SU-DHL-6 (cell line): ENCODE results near the gene SOX30.

Source experiments
- H2AFZ ChIP-seq: fragments of 200-600 bp; sonication (generic); 2 replicates; pipeline ENCODE4 v1.6.1; 2014; ENCODE audit warnings: low read depth, mild to moderate bottlenecking, moderate library complexity, mixed read lengths, antibody characterized with exemption, low read length; ENCODE audit not compliant: severe bottlenecking
- H3F3A ChIP-seq: fragments of 200-600 bp; shearing (Covaris generic); 2 replicates; pipeline ENCODE4 v1.6.0; 2016; ENCODE audit warnings: antibody characterized with exemption, mild to moderate bottlenecking; ENCODE audit not compliant: insufficient read depth
- H3K27ac ChIP-seq: fragments of 200-600 bp; sonication (generic); 2 replicates; pipeline ENCODE4 v1.5.1; 2016; ENCODE audit warnings: low read depth, mild to moderate bottlenecking, low read length, moderate library complexity, mixed read lengths
- H3K27me3 ChIP-seq: fragments of 200-600 bp; sonication (generic), shearing (Covaris generic); 2 replicates; pipeline ENCODE4 v1.6.0; 2014; ENCODE audit warnings: mild to moderate bottlenecking, low read length
- H3K36me3 ChIP-seq: fragments of 200-600 bp; sonication (generic); 2 replicates; pipeline ENCODE4 v1.6.1; 2014; ENCODE audit warnings: mild to moderate bottlenecking, low read length, mixed read lengths
- H3K4me2 ChIP-seq: fragments of 300-600, 200-600 bp; shearing (Covaris generic), sonication (generic); 2 replicates; pipeline ENCODE4 v1.6.0; 2014; ENCODE audit warnings: low read length, low read depth, mild to moderate bottlenecking; ENCODE audit not compliant: poor library complexity, severe bottlenecking
- H3K4me3 ChIP-seq: fragments of 200-600 bp; sonication (generic); 2 replicates; pipeline ENCODE4 v1.5.1; 2014; ENCODE audit warnings: antibody characterized with exemption, low read length, mild to moderate bottlenecking, mixed read lengths; ENCODE audit not compliant: insufficient read depth, poor library complexity, severe bottlenecking
- H3K79me2 ChIP-seq: fragments of 200-600 bp; sonication (generic); 2 replicates; pipeline ENCODE4 v1.6.1; 2014; ENCODE audit warnings: mild to moderate bottlenecking, low read length, moderate library complexity; ENCODE audit not compliant: insufficient read depth
- H3K9ac ChIP-seq: fragments of 200-600 bp; sonication (generic); 2 replicates; pipeline ENCODE4 v1.7.0; 2014; ENCODE audit warnings: mild to moderate bottlenecking, low read length
- H3K9me2 ChIP-seq: fragments of 200-600 bp; sonication (generic); replicated peaks from 2 replicates; pipeline ENCODE4 v1.6.1; 2014; ENCODE audit warnings: low read length; ENCODE audit not compliant: insufficient read depth
- H3K9me3 ChIP-seq: fragments of 200-600 bp; sonication (generic); 2 replicates; pipeline ENCODE4 v1.6.1; 2014; ENCODE audit warnings: low read length, mixed read lengths; ENCODE audit not compliant: insufficient read depth
- H4K20me1 ChIP-seq: fragments of 200-600 bp; sonication (generic); 2 replicates; pipeline ENCODE4 v1.6.1; 2014; ENCODE audit warnings: low read depth, mild to moderate bottlenecking, antibody characterized with exemption, low read length, moderate library complexity, mixed read lengths
- EZH2phosphoT487 ChIP-seq: fragments of 200-600 bp; sonication (generic), shearing (Covaris generic); conservative IDR thresholded peaks from 2 replicates; pipeline ENCODE4 v1.6.1; 2018; ENCODE audit warnings: mild to moderate bottlenecking, antibody characterized with exemption, low read length, moderate library complexity, mixed read lengths
- TF ChIP-seq, protein P1 (sequence below): fragments of 200-600 bp; sonication (generic); IDR thresholded peaks from one replicate; pipeline ENCODE4 v1.5.1; 2017; ENCODE audit warnings: antibody characterized with exemption, mild to moderate bottlenecking, low read length, moderate library complexity; ENCODE audit not compliant: insufficient read depth, poor library complexity, severe bottlenecking

Gene SOX30

DNA sequence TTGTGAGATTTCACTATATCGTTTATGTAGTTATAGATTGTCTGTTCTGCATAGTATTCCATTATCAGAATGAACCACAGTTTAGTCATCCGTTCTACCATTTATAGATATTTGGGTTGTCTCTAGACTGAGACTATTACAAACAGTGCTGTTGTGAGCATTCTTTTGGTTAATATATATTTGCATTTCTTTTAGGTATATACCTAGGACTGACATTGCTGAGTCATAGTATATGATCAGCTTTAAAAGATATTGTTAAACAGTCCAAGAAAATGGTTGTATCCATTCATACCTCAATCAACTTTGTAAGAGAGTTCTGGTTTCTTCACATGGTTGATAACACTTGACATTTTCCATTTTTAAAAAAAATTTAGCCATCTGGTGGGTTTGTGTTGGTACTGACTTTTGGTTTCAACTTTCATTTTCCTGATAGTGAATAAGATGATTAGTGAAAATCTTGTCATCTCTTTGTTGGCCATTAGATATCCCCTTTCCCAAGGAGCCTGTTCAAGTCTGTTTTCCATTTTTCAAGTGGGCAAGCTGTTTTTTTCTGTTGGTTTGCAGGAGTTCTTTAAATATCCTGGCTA is 53.8 kb downstream of the SOX30 start:
- TF ChIP-seq, protein P1, sequence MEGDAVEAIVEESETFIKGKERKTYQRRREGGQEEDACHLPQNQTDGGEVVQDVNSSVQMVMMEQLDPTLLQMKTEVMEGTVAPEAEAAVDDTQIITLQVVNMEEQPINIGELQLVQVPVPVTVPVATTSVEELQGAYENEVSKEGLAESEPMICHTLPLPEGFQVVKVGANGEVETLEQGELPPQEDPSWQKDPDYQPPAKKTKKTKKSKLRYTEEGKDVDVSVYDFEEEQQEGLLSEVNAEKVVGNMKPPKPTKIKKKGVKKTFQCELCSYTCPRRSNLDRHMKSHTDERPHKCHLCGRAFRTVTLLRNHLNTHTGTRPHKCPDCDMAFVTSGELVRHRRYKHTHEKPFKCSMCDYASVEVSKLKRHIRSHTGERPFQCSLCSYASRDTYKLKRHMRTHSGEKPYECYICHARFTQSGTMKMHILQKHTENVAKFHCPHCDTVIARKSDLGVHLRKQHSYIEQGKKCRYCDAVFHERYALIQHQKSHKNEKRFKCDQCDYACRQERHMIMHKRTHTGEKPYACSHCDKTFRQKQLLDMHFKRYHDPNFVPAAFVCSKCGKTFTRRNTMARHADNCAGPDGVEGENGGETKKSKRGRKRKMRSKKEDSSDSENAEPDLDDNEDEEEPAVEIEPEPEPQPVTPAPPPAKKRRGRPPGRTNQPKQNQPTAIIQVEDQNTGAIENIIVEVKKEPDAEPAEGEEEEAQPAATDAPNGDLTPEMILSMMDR: no peak
- no peak for TF ChIP-seq EZH2phosphoT487
- Histone ChIP-seq H3K4me2 (peak overlapping the region; percentile 7), H3K36me3 (no peaks in the 10 kb centered on the region), H3K4me3 (no peak overlapping the region), H3K9ac (no peak overlapping the region), H2AFZ (no peak overlapping the region), H3K27me3 (no peaks in the 10 kb centered on the region), H3K9me3 (no peaks in the 10 kb centered on the region), H3K79me2 (no peaks in the 10 kb centered on the region), H3F3A (peaks cover 18% of the 10 kb centered on the region; the same call in 1 of the 2 replicates), H3K9me2 (no peaks in the 10 kb centered on the region), H4K20me1 (no peaks in the 10 kb centered on the region), H3K27ac (no peak overlapping the region)

DNA sequence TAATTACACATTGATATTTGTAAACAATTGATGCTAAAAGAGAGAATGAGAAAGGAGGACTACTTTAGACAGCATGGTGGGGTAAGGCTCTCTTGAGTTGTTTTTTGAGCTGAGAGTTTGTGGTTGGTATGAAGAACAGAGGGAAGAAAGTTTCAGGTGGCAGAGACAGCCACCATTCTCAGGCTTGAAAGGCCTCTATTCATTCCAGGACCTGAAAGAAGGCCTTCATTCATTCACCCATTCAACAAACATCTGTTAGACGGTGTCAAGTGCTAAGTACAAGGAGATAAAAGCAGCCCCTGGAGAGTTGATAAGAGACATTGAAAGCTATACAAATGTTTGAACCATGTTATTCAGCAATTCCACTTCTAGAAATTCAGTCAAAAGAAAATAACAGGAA is 55.0 kb downstream of the SOX30 start:
- H3K79me2 ChIP-seq: no peaks in the 10 kb centered on the region
- no peaks in the 10 kb centered on the region for H4K20me1 ChIP-seq
- peaks cover 19% of the 10 kb centered on the region for H3F3A ChIP-seq
- no peaks in the 10 kb centered on the region for H3K9me2 ChIP-seq
- peak overlapping the region; percentile 70 for H3K27ac ChIP-seq
- no peak overlapping the region for H3K4me3 ChIP-seq
- H3K4me2 ChIP-seq: peak overlapping the region; percentile 36
- no peak for TF ChIP-seq EZH2phosphoT487
- TF ChIP-seq, protein P1: no peak
- H3K36me3 ChIP-seq: no peaks in the 10 kb centered on the region
- H3K9me3 ChIP-seq: no peaks in the 10 kb centered on the region
- no peak overlapping the region for H2AFZ ChIP-seq
- no peaks in the 10 kb centered on the region for H3K27me3 ChIP-seq
- no peak overlapping the region for H3K9ac ChIP-seq

DNA sequence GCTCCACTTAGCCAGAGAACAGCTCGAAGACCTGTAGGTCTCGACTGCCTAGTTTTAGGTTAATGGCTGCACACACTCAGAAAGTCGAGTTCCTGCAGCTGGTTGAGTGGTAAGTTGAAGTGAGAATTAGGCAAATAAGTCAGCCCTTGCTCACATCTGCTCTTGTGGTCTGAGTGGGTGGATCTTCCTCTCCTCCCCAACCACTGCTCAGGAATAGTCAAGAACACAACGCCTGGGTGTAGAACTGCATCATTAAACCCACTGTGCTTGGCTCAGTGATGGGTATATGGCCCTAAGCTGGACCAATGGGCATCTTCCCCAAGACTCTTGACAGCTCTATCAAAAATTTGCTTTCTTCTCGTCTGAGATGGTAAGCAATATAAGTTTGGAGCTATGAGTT is 55.8 kb downstream of the SOX30 start:
- Histone ChIP-seq H3K9ac (no peak overlapping the region), H3K27me3 (no peaks in the 10 kb centered on the region), H3K4me2 (peak overlapping the region; percentile 36), H3K36me3 (no peaks in the 10 kb centered on the region), H3K79me2 (no peaks in the 10 kb centered on the region), H3F3A (peaks cover 25% of the 10 kb centered on the region), H3K27ac (peak overlapping the region; percentile 70), H2AFZ (no peak overlapping the region), H3K9me2 (no peaks in the 10 kb centered on the region), H3K4me3 (no peak overlapping the region), H3K9me3 (no peaks in the 10 kb centered on the region), H4K20me1 (no peaks in the 10 kb centered on the region)
- TF ChIP-seq, protein P1: no peak
- no peak for TF ChIP-seq EZH2phosphoT487
